K562 (cell line): ENCODE measurements around the gene ZNF334. TPM values are rescaled to one million over a fixed set of nuclear protein-coding genes. Genes with fewer than 3 reads are reported as not detected.

ENCODE experiments used
- ATAC-seq: fragments of 200-7000 bp; cut with Tn5 transposase; 3 replicates; pipeline ENCODE4 v1.9.1; 2020; ENCODE audit warnings: moderate library complexity
- BruUV-seq: library from RNA; stranded (reverse); fragments of 400-500 nt; replicated peaks from 2 replicates; lab custom pipeline; 2021; lab: Mats Ljungman, UMichigan
- CTCF ChIA-PET: fragments of 300-600 bp; formaldehyde crosslinking; extraction: SDS; loops from one replicate; lab custom pipeline; 2021; ENCODE audit warnings: low intra/inter-chr PET ratio; lab: Yijun Ruan, JAX
- POLR2A ChIA-PET: fragments of 300-600, 350-650 bp; sonication (Branson Sonifier 250); formaldehyde crosslinking; extraction: SDS; loops from one replicate; lab custom pipeline; 2021; ENCODE audit warnings: antibody characterized with exemption, inconsistent platforms; lab: Yijun Ruan, JAX
- DNase-seq, 4 experiments: peaks; one replicate each; pipeline versions ENCODE4 v3.0.0 to v3.0.0-alpha.2; 2011 to 2018; ENCODE audit warnings: low spot score in 3 of 4, mixed read lengths in 3 of 4; ENCODE audit errors: extremely low read depth in 1 of 4
- FAIRE-seq: peaks from 2 replicates; lab custom pipeline; 2011; peaks lifted over from hg19 to GRCh38; lab: Jason Lieb, UNC
- H2AFZ ChIP-seq: 2 replicates; pipeline ENCODE4 v1.6.0; 2011; ENCODE audit warnings: low read depth, low read length, control low read depth, inconsistent platforms
- H3K27ac ChIP-seq: fragments of 200-600 bp; 3 replicates; pipeline ENCODE4 v1.8.0; 2011; ENCODE audit warnings: low read depth, mild to moderate bottlenecking, control low read depth, inconsistent platforms, low read length, moderate library complexity, mixed read lengths; ENCODE audit errors: extremely low read depth
- H3K27me3 ChIP-seq, 2 experiments: fragments of 300-600 bp in 1 of 2; 2 replicates in 1 of 2; 3 replicates in 1 of 2; pipeline versions ENCODE4 v1.6.0 to v1.8.0; 2011; ENCODE audit warnings: inconsistent platforms in 2 of 2, low read length in 2 of 2, mild to moderate bottlenecking in 1 of 2, mixed read lengths in 1 of 2, moderate library complexity in 1 of 2; ENCODE audit not compliant: control insufficient read depth in 2 of 2, insufficient read depth in 2 of 2
- H3K36me3 ChIP-seq: fragments of 300-600 bp; 3 replicates; pipeline ENCODE4 v1.8.0; 2011; ENCODE audit warnings: mild to moderate bottlenecking, low read length, inconsistent platforms; ENCODE audit not compliant: control insufficient read depth, insufficient read depth
- H3K4me1 ChIP-seq, 2 experiments: fragments of 200-600 bp in 1 of 2; replicated peaks in 1 of 2; 2 replicates in 1 of 2; 3 replicates in 1 of 2; pipeline versions ENCODE4 v1.5.1 to v1.8.0; 2011; ENCODE audit warnings: inconsistent platforms in 2 of 2, low read length in 2 of 2, mild to moderate bottlenecking in 1 of 2, mixed read lengths in 1 of 2, moderate library complexity in 1 of 2; ENCODE audit not compliant: control insufficient read depth in 2 of 2, insufficient read depth in 2 of 2
- H3K4me2 ChIP-seq: 2 replicates; pipeline ENCODE4 v1.6.1; 2011; ENCODE audit warnings: low read length, control low read depth, inconsistent platforms, mixed read lengths; ENCODE audit not compliant: insufficient read depth
- H3K4me3 ChIP-seq: fragments of 200-600 bp; sonication (generic), shearing (Covaris generic); 2 replicates; pipeline ENCODE4 v1.5.1; 2016; ENCODE audit warnings: control low read depth, inconsistent platforms
- H3K79me2 ChIP-seq: fragments of 200-600 bp; 3 replicates; pipeline ENCODE4 v1.8.0; 2011; ENCODE audit warnings: low read length, inconsistent platforms; ENCODE audit not compliant: control insufficient read depth, insufficient read depth
- H3K9ac ChIP-seq, 2 experiments: 2 replicates each; pipeline versions ENCODE4 v1.6.0 to v1.6.1; 2011; ENCODE audit warnings: low read depth in 2 of 2, low read length in 2 of 2, control low read depth in 1 of 2, inconsistent platforms in 1 of 2, mild to moderate bottlenecking in 1 of 2, mixed read lengths in 1 of 2; ENCODE audit not compliant: insufficient read depth in 1 of 2
- H3K9me1 ChIP-seq: one replicate; pipeline ENCODE4 v1.6.0; 2011; ENCODE audit warnings: inconsistent platforms, mild to moderate bottlenecking, low read length, moderate library complexity; ENCODE audit not compliant: control insufficient read depth, insufficient read depth
- H3K9me3 ChIP-seq: replicated peaks from 2 replicates; pipeline ENCODE4 v1.5.1; 2011; ENCODE audit warnings: low read depth, low read length, inconsistent platforms; ENCODE audit not compliant: control insufficient read depth, insufficient read depth
- H4K20me1 ChIP-seq: replicated peaks from 2 replicates; pipeline ENCODE4 v1.6.1; 2011; ENCODE audit warnings: low read length, inconsistent platforms, mixed read lengths; ENCODE audit not compliant: control insufficient read depth, insufficient read depth
- EWSR1 ChIP-seq: fragments of 450-650 bp; IDR thresholded peaks from 2 replicates; pipeline ENCODE4 v1.6.1; 2018; ENCODE audit warnings: borderline replicate concordance, mild to moderate bottlenecking, low read depth, moderate library complexity; ENCODE audit not compliant: partially characterized antibody
- HIVEP1 ChIP-seq: fragments of 250-450 bp; sonication (Bioruptor Pico); IDR thresholded peaks from 2 replicates; pipeline ENCODE4 v1.4.0; 2020; ENCODE audit warnings: mild to moderate bottlenecking
- RAD21 ChIP-seq, 2 experiments: fragments of 250-450 bp in 1 of 2; fragments of 450-650 bp in 1 of 2; sonication (Bioruptor Pico) in 1 of 2; formaldehyde crosslinking in 1 of 2; IDR thresholded peaks in 1 of 2; conservative IDR thresholded peaks in 1 of 2; 2 replicates each; pipeline versions ENCODE4 v1.4.0 to v1.8.0; 2020 to 2022; ENCODE audit warnings: mild to moderate bottlenecking in 2 of 2, moderate library complexity in 1 of 2
- SETDB1 ChIP-seq: IDR thresholded peaks from one replicate; pipeline ENCODE4 v1.6.1; 2012; ENCODE audit warnings: low read length, control low read depth, inconsistent platforms
- SP1 ChIP-seq: sonication (generic); formaldehyde crosslinking; IDR thresholded peaks from 2 replicates; pipeline ENCODE4 v1.8.1; 2022; ENCODE audit warnings: mild to moderate bottlenecking, missing genetic modification reagents
- ZSCAN32 ChIP-seq: fragments of 450-650 bp; formaldehyde crosslinking; IDR thresholded peaks from 2 replicates; pipeline ENCODE4 v1.4.0; 2020; ENCODE audit warnings: mild to moderate bottlenecking, moderate library complexity
- WGBS: fragments of 100-300 bp; shearing (Covaris generic); methylation state at CpG from one replicate; pipeline ENCODE4 v1.1.6; 2016; ENCODE audit warnings: low coverage, mixed read lengths; ENCODE audit not compliant: insufficient coverage; ENCODE audit errors: missing lambda C conversion rate; 5-methylcytosine and 5-hydroxymethylcytosine counted together
- in situ Hi-C: fragments of 300-500 bp; cut with MboI; formaldehyde crosslinking; loops from 4 replicates; pipeline ENCODE4 v1.15.0; 2018; ENCODE audit warnings: inconsistent platforms, mixed read lengths
- intact Hi-C: fragments of 100-400 bp; cut with micrococcal nuclease; formaldehyde crosslinking; loops from 2 replicates; pipeline ENCODE4 v1.14.2; 2022
- polyA plus RNA-seq, 8 experiments: library from polyadenylated mRNA; depleted of rRNA in 4 of 8; stranded (reverse) in 5 of 8; unstranded in 3 of 8; fragments of >200 nt; fragmentation: Nextera tagmentation in 2 of 8; fragmentation: Illumina TruSeq in 1 of 8; extraction: Ambion mirVana in 2 of 8; extraction: Trizol in 1 of 8; gene quantifications; 2 replicates each; pipeline versions ENCODE4 v1.2.1 to v1.2.3, GENCODE V29; 2011 to 2014; ENCODE audit warnings: inconsistent platforms in 1 of 8, missing spikeins in 1 of 8
- total RNA-seq, 7 experiments: library from RNA; depleted of rRNA in 6 of 7; stranded (reverse); fragments of >200 nt in 6 of 7; fragmentation: Illumina TruSeq in 2 of 7; extraction: Trizol in 2 of 7; gene quantifications; 2 replicates each; pipeline versions ENCODE4 v1.2.1 to v1.2.3, GENCODE V29; 2011 to 2021; ENCODE audit warnings: low replicate concordance in 1 of 7
- TF ChIP-seq, protein P1 (sequence below): fragments of 250-450 bp; sonication (Bioruptor Pico); IDR thresholded peaks from 2 replicates; pipeline ENCODE4 v1.4.0; 2020; ENCODE audit warnings: borderline replicate concordance
- TF ChIP-seq, protein P2 (sequence below): fragments of 250-450 bp; sonication (Bioruptor Pico); IDR thresholded peaks from 2 replicates; pipeline ENCODE4 v1.8.0; 2022; ENCODE audit warnings: moderate library complexity, mild to moderate bottlenecking, inconsistent platforms

ZNF334 gene
- total and polyA plus RNA-seq, 9 of the 15 experiments (the other 6 are each of a cell fraction or from before 2014, with no cell fraction given), result 0.06 to 0.27 (median 0.21) TPM; not detected in 1

DNA sequence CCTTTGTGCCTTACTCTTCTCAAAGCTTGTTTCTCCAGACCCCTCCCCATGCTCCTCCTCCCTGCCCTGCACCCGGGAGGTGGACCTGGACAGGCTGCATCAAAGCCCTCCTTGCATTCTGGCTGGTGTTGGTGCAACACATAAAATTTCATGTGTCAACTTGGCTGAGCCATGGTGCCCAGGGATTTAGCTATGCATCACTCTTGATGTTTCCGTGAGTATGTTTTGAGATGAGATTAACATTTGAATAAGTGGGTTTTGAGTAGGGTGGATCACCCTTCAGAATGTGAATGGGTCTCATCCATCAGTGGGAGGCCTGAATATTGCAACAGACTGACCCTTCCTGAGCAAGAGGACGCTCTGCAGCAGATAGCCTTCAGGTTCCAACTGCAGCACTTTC lies 41.5 kb upstream of the ZNF334 start (continued):
- TF ChIP-seq ZSCAN32 (no peak), EWSR1 (no peak), RAD21 (CRISPR knock-in tag; conservative IDR thresholded peaks at IDR 0.05 in 1 of 2, IDR thresholded peaks at IDR 0.05 in 1 of 2) (no peak), SETDB1 (no peak), HIVEP1 (CRISPR knock-in tag) (no peak)
- TF ChIP-seq, protein P1, sequence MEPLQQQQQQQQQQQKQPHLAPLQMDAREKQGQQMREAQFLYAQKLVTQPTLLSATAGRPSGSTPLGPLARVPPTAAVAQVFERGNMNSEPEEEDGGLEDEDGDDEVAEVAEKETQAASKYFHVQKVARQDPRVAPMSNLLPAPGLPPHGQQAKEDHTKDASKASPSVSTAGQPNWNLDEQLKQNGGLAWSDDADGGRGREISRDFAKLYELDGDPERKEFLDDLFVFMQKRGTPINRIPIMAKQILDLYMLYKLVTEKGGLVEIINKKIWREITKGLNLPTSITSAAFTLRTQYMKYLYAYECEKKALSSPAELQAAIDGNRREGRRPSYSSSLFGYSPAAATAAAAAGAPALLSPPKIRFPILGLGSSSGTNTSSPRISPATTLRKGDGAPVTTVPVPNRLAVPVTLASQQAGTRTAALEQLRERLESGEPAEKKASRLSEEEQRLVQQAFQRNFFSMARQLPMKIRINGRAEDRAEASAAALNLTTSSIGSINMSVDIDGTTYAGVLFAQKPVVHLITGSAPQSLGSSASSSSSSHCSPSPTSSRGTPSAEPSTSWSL, result no peak
- TF ChIP-seq, protein P2, sequence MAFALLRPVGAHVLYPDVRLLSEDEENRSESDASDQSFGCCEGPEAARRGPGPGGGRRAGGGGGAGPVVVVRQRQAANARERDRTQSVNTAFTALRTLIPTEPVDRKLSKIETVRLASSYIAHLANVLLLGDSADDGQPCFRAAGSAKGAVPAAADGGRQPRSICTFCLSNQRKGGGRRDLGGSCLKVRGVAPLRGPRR, result no peak

- in situ Hi-C loops (no loop called here), intact Hi-C loops (no loop called here)
- no peak overlapping the region for H3K9ac ChIP-seq
- DNase-seq (no peak), FAIRE-seq (no peak), ATAC-seq (no peak)
- ChIA-PET CTCF (no interaction called here), POLR2A (interaction anchor here (1.0 to 1.2 kb wide), 2 partner anchors 11 to 91 kb away, joined by 3 read pairs; no protein-coding TSS in a partner anchor)
- no peaks in the 10 kb centered on the region for H3K9me3 ChIP-seq
- H4K20me1 ChIP-seq, result no peaks in the 10 kb centered on the region
- no TSS peak for BruUV-seq
- no peak overlapping the region for H3K4me2 ChIP-seq
- H3K79me2 ChIP-seq, result no peaks in the 10 kb centered on the region
- H3K27me3 ChIP-seq, result peaks cover 8 to 28% of the 10 kb centered on the region in 2 experiments; a peak in 4 of 5 replicates
- H3K9me1 ChIP-seq, result no peaks in the 10 kb centered on the region
- no peak overlapping the region for H3K4me3 ChIP-seq
- no peaks in the 10 kb centered on the region for H3K36me3 ChIP-seq
- H2AFZ ChIP-seq, result no peak overlapping the region
- WGBS, result 26% methylated on average over 3 of the region's 3 CpGs
- peaks cover 3 to 10% of the 10 kb centered on the region in 2 experiments; a peak in 2 of 5 replicates for H3K4me1 ChIP-seq
- TF ChIP-seq SP1 (CRISPR knock-in tag), result no peak
- H3K27ac ChIP-seq, result no peak overlapping the region
Observed at GRCh38 chr20:46553926-46554325, 40.6 kb upstream of the ZNF334 start.
